NB4 (cell line): ENCODE data around the gene DIS3L2.
A peak's percentile ranks its signal among the peaks of the same experiment; 100 is the strongest.

ENCODE experiments used
- DNase-seq: peaks from one replicate; pipeline ENCODE4 v3.0.0; 2010; ENCODE audit warnings: low read depth
- H3K4me3 ChIP-seq: one replicate; pipeline ENCODE4 v1.5.1; 2011; ENCODE audit warnings: mild to moderate bottlenecking, low read depth, low read length, moderate library complexity
- MAX ChIP-seq: IDR thresholded peaks from 2 replicates; pipeline ENCODE4 v1.6.1; 2011; ENCODE audit warnings: low read depth, low read length
- MYC ChIP-seq: IDR thresholded peaks from 2 replicates; pipeline ENCODE4 v1.6.1; 2011; ENCODE audit warnings: low read depth, low read length
- POLR2A ChIP-seq: IDR thresholded peaks from 2 replicates; pipeline ENCODE4 v1.6.1; 2011; ENCODE audit warnings: mild to moderate bottlenecking; ENCODE audit not compliant: insufficient read length; ENCODE audit errors: extremely low read depth
- TF ChIP-seq, protein P1 (sequence below): IDR thresholded peaks from one replicate; pipeline ENCODE4 v1.5.1; 2012; ENCODE audit warnings: low read depth, low read length

DIS3L2 gene

GRCh38 chr2:232319067-232319802, 357.7 kb downstream of the DIS3L2 start:
- TF ChIP-seq MAX (no peak), MYC (no peak)
- TF ChIP-seq, protein P1, sequence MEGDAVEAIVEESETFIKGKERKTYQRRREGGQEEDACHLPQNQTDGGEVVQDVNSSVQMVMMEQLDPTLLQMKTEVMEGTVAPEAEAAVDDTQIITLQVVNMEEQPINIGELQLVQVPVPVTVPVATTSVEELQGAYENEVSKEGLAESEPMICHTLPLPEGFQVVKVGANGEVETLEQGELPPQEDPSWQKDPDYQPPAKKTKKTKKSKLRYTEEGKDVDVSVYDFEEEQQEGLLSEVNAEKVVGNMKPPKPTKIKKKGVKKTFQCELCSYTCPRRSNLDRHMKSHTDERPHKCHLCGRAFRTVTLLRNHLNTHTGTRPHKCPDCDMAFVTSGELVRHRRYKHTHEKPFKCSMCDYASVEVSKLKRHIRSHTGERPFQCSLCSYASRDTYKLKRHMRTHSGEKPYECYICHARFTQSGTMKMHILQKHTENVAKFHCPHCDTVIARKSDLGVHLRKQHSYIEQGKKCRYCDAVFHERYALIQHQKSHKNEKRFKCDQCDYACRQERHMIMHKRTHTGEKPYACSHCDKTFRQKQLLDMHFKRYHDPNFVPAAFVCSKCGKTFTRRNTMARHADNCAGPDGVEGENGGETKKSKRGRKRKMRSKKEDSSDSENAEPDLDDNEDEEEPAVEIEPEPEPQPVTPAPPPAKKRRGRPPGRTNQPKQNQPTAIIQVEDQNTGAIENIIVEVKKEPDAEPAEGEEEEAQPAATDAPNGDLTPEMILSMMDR, result no peak
- peak; percentile 41 for DNase-seq
- no peak overlapping the region for H3K4me3 ChIP-seq

DNA sequence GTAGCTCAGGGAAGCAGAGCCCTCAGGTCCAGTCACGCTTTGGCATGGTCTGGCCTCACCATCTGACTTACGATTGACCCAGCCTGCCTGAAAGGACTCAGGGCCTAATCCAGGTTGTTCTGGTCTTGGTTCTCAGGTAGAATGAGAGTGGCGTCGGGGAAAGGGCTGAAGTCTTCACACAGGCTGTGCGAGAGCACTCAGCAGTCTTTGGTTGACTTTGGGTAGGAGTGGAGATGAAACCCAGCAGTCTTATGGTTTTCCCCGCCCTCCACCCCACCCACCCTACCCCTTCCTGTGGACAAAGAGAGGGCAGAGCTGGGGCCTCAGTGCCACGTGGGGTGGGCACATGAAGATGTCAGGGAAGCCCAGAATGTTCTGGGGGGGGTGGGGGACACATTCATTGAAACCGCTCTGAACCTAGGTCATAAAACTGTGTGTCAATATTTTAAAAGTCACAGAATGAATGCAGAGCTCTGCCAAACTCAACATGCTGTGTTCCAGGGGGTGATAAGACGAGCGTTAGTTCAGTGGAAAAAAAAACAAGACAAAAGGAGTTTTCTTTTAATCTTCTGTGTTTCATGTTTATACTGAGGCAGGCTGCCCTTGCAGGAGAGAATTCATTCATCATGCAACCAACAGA, 358.4 kb downstream of the DIS3L2 start:
- DNase-seq, result peak; percentile 0
- no peak for TF ChIP-seq MAX
- TF ChIP-seq MYC, result no peak
- TF ChIP-seq, protein P1, result no peak
- TF ChIP-seq POLR2A, result no peak
- no peak overlapping the region for H3K4me3 ChIP-seq

DNA sequence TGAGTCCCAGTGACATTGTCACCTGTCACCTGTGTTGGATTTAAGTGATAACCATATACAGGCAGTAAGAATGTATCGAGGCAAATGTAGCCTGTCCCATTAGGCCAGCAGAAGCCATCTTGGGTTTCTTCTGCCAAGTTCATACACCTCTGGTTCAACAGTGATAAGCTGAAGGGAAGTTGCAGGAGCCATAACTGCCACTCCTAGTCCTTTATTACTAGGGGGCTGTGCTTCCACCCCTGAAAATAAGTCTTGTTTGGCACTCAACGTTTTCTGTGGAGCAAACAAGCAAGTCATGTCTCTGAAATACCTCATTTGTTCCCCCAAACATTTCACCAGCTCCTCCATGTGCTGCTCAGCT, 358.9 kb downstream of the DIS3L2 start:
- TF ChIP-seq POLR2A (no peak), MAX (no peak), MYC (no peak)
- TF ChIP-seq, protein P1, result no peak
- no peak overlapping the region for H3K4me3 ChIP-seq
- DNase-seq, result peak; percentile 8

- no peak for TF ChIP-seq POLR2A
- TF ChIP-seq, protein P1, result peak; percentile 31
- DNase-seq, result peak; percentile 49
Measured at GRCh38 chr2:232321156-232321816, 359.8 kb downstream of the DIS3L2 start.

DNA sequence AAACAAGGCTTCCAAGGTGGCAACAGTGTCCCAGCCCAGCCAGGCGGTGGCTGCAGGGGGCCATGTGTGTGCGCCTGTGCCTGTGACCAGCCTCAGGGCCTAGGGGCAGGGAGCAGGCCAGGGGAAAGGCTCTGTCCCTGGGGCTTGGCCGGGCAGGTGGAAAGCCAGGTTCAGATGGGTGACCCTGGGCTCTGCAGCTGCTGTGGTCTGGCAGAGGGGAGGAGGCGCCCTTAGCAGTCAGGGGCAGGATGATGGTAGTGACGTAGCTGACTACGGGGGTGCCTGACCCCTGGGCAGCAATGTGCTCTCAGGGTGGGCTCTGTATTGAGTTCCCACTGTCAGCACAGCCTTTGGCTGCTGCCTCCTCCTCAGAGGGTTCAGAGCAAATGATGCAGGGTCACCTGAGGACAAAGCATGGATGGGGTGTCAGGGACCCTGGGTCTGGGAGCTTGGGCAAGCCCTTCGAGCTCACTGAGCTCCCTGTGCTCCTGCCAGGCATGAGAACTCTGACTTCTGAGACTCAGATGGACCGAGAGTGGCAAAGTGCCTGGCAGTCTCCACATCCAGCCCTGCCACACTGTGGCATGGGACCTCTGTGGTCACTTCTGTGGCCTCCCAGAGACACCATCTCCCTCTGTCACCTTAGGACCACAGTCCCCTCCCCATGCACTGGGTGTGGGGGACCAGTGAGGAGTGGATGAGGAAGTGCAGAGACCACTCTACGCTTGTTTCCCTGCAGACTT, 360.5 kb downstream of the DIS3L2 start:
- no peak for DNase-seq
- no peak for TF ChIP-seq MAX
- TF ChIP-seq MYC, result no peak
- no peak for TF ChIP-seq POLR2A
- TF ChIP-seq, protein P1, result no peak
- H3K4me3 ChIP-seq, result no peak overlapping the region

More at GRCh38 chr2:232321156-232321816, 359.8 kb downstream of the DIS3L2 start:
- no peak overlapping the region for H3K4me3 ChIP-seq
